Measurements from ENCODE around the gene PARVB. TPM values are rescaled to one million over a fixed set of nuclear protein-coding genes. Genes with fewer than 3 reads are reported as not detected.

The PARVB gene
- total and polyA plus RNA-seq, 12 donors: 46.7 to 201 (median 91.2) TPM

DNA sequence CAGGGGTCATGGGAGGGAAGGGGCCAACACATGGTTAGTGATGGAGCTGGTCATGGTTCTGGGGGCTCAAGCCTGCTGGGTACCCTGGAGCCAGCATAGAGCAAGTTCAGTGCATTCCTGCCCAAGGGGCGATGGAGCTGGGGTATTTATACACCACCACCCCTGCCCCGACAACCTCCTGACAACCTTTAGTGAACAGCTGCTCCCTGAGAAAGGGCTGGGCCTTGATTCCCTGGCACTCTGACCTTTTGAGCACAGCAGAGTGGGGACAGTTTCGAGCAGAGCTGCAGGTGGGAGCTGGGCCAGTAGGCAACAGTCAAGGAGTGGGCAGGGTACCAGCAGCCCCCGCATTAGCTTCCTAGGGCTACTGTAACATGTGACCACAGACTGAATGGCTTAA lies 162.6 kb downstream of the PARVB start:
- Histone ChIP-seq H3K27me3 (peaks cover 0 to 42% (median 20%) of the 10 kb centered on the region in 7 donors), H3K27ac (no peak overlapping the region), H3K4me1 (peaks cover 0 to 24% (median 0%) of the 10 kb centered on the region in 9 donors), H3K36me3 (peaks cover 0 to 27% (median 0%) of the 10 kb centered on the region in 9 donors), H3K9me3 (no peaks in the 10 kb centered on the region), H3K4me3 (no peak overlapping the region)
- ATAC-seq: no peak
- intact Hi-C loops (cut with DNase I): no loop called here
- WGBS, 2 donors: 83 to 87% methylated on average over 4 of the region's 4 CpGs
- TF ChIP-seq, protein P1, sequence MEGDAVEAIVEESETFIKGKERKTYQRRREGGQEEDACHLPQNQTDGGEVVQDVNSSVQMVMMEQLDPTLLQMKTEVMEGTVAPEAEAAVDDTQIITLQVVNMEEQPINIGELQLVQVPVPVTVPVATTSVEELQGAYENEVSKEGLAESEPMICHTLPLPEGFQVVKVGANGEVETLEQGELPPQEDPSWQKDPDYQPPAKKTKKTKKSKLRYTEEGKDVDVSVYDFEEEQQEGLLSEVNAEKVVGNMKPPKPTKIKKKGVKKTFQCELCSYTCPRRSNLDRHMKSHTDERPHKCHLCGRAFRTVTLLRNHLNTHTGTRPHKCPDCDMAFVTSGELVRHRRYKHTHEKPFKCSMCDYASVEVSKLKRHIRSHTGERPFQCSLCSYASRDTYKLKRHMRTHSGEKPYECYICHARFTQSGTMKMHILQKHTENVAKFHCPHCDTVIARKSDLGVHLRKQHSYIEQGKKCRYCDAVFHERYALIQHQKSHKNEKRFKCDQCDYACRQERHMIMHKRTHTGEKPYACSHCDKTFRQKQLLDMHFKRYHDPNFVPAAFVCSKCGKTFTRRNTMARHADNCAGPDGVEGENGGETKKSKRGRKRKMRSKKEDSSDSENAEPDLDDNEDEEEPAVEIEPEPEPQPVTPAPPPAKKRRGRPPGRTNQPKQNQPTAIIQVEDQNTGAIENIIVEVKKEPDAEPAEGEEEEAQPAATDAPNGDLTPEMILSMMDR (IDR thresholded peaks at IDR 0.05): no peak
- no peak for DNase-seq

GRCh38 chr22:44187652-44188230 lies 163.6 kb downstream of the PARVB start:
- intact Hi-C loops (cut with DNase I): no loop called here
- Histone ChIP-seq H3K27ac (no peak overlapping the region), H3K4me1 (peaks cover 0 to 32% (median 0%) of the 10 kb centered on the region in 9 donors), H3K27me3 (peaks cover 0 to 32% (median 11%) of the 10 kb centered on the region in 7 donors), H3K9me3 (no peaks in the 10 kb centered on the region), H3K36me3 (peaks cover 0 to 27% (median 0%) of the 10 kb centered on the region in 9 donors), H3K4me3 (no peak overlapping the region)
- DNase-seq: no peak
- TF ChIP-seq, protein P1 (IDR thresholded peaks at IDR 0.05): no peak
- no peak for ATAC-seq
- 93 to 95% methylated on average over 12 of the region's 12 CpGs for WGBS, 2 donors

DNA sequence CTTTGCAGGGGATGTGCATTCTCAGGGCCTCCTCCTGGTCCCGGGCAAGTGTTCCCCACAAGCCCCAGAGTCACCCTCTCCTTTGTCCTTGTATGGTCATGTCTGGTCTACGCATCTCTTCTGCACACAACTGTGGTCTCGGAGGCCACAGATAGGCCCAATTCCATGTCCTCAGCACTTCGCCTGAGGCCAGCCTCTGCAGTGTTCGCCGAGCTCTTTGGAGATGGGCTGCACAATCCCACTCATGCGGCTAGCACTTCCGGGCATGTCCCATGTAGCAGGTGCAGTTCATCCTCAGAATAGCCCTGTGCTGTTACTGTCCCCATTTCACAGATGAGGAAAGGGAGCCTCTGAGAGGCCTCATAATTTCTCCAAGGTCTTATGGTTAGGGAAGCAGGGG lies 164.2 kb downstream of the PARVB start:
- ATAC-seq: no peak
- Histone ChIP-seq H3K36me3 (peaks cover 0 to 27% (median 0%) of the 10 kb centered on the region in 9 donors), H3K27me3 (peaks cover 0 to 26% (median 6%) of the 10 kb centered on the region in 7 donors), H3K4me1 (peaks cover 0 to 32% (median 0%) of the 10 kb centered on the region in 9 donors), H3K27ac (no peak overlapping the region), H3K4me3 (no peak overlapping the region), H3K9me3 (no peaks in the 10 kb centered on the region)
- WGBS, 2 donors: 90 to 94% methylated on average over 8 of the region's 8 CpGs
- no peak for DNase-seq
- TF ChIP-seq, protein P1 (IDR thresholded peaks at IDR 0.05): no peak
- intact Hi-C loops (cut with DNase I): no loop called here

- H3K9me3 ChIP-seq: no peaks in the 10 kb centered on the region
- ATAC-seq: no peak
- WGBS, 2 donors: 89 to 94% methylated on average over 12 of the region's 12 CpGs
- no peak overlapping the region for H3K27ac ChIP-seq
- TF ChIP-seq, protein P1 (IDR thresholded peaks at IDR 0.05): no peak
- H3K4me1 ChIP-seq: peaks cover 0 to 33% (median 0%) of the 10 kb centered on the region in 9 donors
- H3K36me3 ChIP-seq: peaks cover 0 to 20% (median 0%) of the 10 kb centered on the region in 9 donors
- peaks cover 0 to 18% (median 0%) of the 10 kb centered on the region in 7 donors for H3K27me3 ChIP-seq
- intact Hi-C loops (cut with DNase I): no loop called here
- DNase-seq: no peak
- no peak overlapping the region for H3K4me3 ChIP-seq
Observed at GRCh38 chr22:44188986-44189630, 165.0 kb downstream of the PARVB start.

All from heart right ventricle (tissue), 16 donors.